Renal cortex interstitium (tissue), 11 donors: Measurements from ENCODE around the gene TPK1. TPM values are rescaled to one million over a fixed set of nuclear protein-coding genes. Genes with fewer than 3 reads are reported as not detected.
"Not testable (repeated sequence)": the region's sequence is repeated elsewhere in the genome, so short reads cannot be mapped to it uniquely, and the experiment has no call there.

Experiments used
- DNase-seq, 11 donors: peaks; one replicate each; pipeline ENCODE4 v3.0.0-alpha.2; 2013; ENCODE audit warnings: low read depth in 9 of 11, low spot score in 4 of 11; ENCODE audit errors: extremely low read depth in 1 of 11
- polyA plus RNA-seq, 3 donors: library from polyadenylated mRNA; unstranded; fragments of 120-200 nt; gene quantifications; one replicate each; pipeline ENCODE4 v1.2.1, GENCODE V29; 2013; ENCODE audit not compliant: insufficient read length in 3 of 3

The TPK1 gene
- polyA plus RNA-seq, 3 donors: 8.6 to 9.9 (median 8.9) TPM

DNA sequence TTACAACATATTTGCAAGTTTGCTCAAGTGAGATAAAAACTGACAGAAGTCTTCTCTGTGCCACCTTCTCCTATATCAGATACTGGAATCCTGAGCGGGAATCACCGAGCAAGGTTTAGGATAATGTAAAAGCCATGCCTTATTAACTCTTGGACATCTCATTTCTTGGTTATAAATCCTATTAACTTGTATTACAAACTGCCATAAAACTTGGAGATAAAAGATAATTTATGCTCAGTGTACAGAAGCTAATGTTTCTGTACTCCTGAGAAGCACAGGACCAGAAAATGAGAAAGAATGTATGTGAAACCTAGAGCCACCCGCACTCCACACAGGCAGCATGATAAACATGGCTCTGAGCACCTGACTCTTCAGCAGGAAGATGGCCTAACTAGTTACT is 251.1 kb downstream of the TPK1 start:
- peak in 9 of 11 donors; percentile 16 to 77 (median 41) for DNase-seq

DNA sequence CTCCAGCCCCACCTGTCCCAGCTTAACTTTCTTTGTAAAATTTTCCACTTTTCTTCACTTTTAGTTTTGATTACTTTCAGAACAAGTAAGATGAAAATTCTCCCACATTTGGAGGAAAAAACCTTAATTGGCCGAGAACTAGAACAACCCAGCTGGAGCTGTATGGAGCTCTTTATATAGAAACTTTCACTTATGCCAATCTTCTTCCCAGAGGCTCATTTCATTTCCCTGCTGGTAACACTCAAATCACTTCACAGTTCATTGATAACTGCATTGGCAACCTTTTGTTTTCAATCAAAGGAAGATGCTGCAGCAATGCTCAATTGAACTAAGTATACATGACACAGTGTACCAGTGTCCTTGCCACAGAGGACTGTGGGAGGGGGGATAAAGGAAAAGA is 256.2 kb downstream of the TPK1 start:
- no peak for DNase-seq

DNA sequence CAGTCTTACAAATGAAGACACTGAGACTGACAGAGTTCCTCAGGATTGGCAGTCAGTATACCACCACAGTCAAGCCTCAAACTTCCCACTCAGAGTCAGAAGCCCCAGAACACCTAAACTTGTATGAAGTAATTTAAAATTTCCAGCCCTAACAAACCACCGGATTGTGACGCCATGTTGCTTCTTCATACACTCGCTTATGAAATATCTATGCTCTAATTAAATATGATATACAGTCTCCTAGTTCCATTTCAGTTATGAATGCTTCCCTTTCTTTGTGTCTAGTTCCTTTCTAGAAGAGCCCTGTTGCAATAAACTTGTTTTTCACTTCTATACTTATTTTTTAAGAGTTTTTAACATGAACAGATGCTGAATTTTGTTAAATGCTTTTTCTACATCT is 260.4 kb downstream of the TPK1 start:
- DNase-seq: no peak

DNA sequence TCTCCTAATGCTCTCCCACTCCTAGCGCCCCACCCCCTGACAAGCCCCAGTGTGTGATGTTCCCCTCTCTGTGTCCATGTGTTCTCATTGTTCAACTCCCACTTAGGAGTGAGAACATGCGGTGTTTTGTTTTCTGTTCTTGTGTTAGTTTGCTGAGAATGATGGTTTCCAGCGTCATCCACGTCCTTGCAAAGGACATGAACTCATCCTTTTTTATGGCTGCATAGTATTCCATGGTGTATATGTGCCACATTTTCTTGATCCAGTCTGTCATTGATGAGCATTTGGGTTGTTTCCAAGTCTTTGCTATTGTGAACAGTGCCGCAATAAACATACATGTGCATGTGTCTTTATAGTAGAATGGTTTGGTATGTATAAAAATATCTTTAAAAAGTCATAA is 261.1 kb downstream of the TPK1 start:
- DNase-seq: not testable (repeated sequence)

DNA sequence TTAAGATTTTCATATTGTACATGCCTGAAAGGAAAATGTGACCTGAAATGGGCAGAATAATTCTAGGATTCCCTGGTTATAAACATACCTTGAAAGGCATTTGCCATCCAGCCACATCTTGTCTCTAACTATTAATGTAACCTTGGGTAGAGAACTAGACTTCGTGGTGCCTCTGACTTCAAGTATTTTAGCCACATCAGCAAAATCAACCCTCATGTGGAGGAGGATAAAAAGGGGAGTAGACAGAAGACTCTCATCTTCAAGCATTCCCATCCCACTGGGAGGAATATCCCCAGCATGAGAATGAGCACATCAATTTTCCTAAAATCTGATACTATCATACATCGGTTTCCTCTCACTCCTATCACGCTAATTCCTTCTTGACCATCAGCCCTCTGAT is 267.6 kb downstream of the TPK1 start:
- no peak for DNase-seq

DNA sequence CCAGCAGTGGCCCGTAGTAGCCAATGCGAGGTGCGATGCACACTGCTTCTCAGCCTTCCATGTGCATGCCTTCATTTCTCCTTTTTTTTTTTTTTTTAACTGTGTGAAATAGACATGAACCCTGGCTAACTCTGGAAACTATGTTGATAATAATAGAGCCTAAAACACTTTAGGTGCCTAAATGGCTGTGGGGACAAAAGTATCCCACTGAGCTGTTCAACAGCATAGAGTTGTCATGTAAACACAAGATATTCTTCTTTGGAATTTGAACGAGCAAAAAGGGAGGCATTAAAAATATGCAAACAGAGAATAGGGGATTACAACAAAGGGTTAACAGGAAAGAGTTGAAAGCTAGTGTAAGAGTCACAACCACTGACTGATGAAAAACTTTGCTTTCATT is 270.3 kb downstream of the TPK1 start:
- DNase-seq: no peak

DNA sequence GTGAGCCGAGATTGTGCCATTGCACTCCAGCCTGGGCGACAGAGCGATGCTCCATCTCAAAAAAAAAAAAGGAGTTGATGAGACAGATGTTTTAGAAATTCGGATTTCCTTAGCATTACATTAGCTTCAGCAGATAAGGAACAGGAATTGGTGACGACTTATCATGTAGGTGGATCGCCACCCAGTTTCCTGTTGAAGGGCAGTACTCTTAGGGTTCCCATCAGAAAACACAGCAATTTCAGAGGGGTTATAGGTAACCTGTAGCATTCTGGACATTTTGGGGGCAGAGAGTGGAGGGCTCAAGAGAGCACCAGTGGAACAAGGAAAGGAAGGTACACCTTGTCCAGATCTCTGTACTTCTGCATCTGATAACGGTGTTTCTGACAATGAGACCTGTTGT is 286.0 kb downstream of the TPK1 start:
- DNase-seq: no peak

DNA sequence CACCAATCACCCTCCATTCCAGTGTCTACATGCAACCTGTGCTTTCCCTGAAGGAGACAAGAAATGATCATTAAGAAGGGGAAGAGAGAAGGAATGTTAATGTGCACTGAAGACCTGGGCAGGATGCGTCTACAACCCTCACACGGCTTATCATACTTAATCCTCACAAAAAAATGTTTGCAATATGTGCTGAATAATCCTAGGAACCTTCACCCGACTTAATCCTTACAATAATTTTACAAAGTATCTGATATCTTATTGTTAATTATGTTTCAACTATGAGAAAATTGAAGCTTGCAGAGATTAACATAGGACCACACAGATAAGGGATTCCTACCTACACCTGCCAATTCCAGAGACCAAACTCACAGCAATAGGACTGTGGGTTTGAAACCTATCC is 287.3 kb downstream of the TPK1 start:
- DNase-seq: no peak

DNA sequence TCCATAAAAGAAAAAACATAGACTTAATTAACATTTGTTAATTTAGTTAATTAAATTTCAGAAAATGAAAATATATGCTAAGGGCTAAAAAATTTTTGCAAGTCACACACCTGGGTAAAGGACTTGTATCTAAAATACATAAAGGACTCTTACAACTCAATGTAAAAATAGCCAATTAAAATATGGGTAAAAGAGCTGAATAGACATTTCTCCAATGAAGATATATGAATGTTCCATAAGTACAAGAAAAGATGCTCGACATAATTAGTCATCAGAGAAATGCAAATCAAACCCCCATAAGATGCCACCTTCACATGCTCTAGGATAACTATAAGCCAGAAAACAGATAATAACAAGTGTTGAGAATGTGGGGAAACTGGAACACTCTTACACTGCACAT is 288.0 kb downstream of the TPK1 start:
- no peak for DNase-seq

DNA sequence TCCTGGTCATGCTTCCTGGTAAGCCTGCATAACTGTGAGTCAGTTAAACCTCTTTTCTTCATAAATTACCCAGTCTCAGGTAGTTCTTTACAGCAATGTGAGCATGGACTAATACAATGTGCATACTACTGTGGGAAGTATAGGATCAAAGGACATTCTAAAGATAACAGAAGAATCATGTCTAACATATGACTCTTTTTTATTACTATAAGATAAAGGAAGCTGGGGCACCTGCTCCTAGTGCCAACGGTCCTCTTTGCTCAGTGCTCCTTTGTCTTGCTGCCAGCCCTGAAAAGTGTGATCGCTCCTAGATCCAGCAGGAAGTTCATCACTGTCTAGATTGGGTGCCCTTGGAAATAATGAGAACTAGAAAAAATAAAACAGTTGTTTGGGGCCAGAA is 289.1 kb downstream of the TPK1 start:
- no peak for DNase-seq

DNA sequence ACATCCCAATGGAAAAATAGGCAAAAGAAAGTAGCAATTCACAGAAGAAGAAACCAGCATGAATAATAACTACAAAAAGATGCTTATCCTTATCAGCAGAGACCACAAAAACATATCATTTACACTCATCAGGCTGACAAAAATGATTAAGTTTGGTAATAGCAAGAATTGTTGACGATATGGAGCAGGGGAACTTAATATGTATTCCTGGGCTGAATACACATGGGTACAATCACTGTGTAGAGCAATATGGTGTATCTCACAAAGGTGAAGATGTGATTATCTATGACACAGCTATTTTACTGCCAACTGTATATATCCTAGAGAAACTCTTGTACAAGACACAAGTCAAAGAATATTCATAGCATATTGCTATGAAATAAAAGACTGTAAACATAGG is 290.5 kb downstream of the TPK1 start:
- no peak for DNase-seq

DNA sequence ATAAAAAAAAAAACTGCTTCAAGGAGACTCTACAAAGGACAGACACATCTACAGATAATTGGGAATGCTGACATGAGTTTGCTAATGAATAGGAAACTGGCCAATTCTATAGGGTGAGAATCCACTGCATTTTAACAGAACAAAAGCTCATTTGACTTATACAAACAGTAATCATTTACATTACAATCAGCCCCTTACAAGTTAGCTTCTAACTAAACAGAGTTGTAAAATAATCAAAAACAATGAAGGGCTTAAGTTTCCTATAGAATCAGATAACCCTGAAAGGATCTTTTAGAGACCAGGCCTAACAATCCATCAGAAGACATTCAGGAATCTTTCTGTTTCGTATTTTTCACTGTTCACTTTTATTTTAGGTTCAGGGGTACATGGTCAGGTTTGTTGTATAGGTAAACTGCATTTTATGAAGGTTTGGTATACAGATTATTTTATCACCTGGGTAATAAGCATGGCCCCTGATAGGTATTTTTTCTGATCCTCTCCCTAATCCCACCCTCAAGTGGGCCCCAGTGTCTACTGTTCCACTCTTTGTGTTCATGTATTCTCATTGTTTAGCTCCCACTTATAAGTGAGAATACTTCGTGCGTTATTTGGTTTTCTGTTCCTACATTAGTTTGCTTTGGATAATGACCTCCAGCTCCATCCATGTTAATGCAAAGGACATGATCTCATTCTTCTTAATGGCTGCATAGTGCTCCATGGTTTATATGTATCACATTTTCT is 301.0 kb downstream of the TPK1 start:
- DNase-seq: no peak

DNA sequence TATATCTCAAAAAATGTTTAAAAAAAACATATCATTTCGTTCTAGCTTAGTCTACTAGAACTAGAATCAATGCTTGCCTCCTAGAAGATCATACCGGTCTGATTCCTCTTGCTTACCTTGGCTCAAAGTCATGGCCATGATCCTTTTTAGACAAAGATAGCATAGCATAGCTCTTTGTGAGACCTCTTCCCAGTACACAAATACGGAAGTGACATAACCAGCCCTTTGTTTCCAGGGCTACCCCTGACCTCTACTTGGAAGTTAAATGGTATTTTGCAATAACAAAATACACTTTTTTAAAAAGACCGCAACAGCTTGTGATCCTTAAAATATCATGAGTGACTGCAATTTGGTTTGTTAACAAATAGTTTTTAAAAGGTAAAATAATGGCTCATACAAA is 301.7 kb downstream of the TPK1 start:
- DNase-seq: no peak

DNA sequence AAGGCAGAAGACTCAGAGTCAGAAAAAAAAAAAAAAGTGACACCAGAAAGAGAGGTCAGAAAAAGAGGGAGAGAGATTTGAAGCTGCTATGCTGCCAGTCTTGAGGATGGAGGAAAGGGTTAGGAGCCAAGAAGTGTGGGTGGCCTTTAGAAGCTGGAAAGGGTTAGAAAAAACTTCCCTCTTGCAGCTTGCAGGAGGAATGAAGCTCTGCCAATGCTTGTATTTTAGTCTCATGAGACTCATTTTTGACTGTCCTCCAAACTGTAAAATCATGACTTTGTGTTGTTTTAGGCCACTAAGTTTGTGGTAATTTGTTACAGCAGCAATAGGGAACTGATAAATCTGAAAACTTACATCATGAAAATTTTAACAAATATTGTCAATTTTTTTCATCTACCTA is 304.7 kb downstream of the TPK1 start:
- DNase-seq: no peak

DNA sequence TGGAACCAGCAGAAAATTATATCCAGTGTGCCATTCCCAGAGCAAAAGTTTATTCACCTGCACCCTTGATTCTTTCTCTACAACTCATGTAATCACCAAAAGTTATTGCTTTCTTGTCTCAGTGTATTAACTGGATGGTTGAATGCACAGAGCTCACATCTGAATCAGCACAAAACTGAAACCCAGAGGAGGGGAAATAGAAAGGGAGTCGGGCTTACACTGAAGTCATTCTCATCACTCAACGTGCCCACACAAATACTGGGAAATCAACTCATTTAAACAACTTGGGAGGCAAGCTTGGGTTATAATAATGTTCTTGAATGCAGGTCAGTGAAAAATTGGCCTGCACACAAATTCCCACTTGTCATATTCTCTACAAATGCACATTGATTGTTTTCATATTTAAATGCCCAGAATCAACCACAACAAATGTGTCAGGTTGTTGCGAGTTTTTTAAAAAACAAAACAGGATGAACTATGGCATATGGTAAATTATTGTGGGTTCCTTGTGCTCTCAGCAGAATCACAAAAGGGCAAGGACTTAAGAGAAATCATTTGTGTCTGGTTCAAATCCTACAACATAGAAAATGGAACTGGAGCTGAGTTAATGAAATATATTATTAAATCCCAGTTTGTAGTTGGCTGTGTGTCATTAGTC is 306.5 kb downstream of the TPK1 start:
- no peak for DNase-seq

DNA sequence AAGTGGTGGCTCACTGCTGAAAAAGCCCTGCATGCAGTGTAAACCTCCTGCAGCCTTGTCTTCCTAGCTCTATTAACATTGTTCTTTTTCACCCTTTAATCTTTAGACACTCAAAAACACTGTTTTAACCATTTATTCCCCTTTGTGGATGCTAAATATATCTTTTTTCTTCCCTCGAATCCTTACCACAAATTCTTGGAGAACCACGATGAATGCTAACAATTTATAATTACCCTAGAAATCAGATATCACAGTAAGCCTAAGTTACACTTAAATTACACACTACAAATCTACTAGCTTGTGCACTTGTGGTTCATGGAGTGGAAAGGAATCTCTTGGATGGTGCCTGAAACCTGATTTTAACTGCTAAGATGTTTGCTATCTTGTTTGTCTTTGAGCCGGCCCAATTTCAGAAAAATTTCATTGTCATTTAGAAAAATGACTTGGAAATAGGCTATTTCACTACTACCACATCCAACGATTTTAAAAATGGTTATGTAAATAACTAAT is 307.3 kb downstream of the TPK1 start:
- DNase-seq: no peak

DNA sequence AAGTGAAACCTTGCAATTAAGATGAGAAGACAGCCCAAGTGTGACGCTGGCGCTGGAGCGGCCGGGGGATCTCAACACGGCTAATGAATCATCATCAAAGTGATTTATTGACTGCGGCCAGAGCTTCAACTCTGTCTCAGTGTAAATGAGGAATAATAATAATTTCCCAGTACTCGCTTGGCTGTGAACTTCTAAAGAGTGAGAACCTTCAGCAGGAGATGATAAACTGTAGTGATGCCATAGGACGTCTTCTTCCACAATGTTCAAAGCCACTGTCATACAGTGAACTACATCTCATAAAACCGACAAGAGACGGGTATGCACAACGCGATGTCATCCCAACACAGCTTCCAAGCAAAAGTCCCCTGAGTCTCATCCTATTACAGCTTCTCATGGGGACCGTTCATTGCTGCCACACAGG is 308.8 kb downstream of the TPK1 start:
- DNase-seq: peak; percentile 45 to 82 (median 70)

DNA sequence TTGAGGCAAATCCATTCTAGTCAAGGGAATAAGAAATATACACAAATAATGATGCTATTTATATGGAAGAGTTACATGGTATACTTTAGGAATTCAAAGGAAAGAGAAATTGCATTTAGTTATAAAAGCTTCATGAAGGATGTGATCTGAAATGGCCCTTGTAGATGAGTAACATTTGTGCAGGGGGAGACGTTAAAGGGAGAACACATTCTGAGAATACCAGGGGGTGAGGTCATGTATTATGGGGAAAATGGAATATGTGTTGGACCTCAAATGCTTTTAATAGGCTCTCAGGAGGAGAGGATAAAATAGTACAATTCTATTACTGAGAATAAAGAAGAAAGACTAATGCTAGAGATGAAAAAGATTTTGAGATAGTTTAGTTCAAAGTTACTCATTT is 309.9 kb downstream of the TPK1 start:
- no peak for DNase-seq

DNA sequence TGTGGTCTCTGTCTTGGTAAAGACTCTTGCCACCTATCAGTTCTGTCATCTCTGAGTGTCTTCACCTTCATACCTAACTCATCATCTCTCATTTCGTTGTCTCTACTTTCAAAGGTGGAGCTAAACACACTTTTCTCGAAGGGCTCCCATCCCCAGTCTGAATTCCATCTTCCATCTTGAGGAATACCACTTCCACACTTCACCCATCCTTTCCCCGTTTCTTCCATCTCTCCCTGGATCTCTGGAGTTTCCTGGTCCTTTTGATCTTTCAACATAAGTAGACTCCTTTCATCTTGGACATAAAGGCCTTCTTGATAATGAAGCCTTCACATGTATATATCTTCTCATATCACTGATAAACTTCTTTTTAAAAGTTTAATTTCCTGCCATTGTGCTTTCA is 311.6 kb downstream of the TPK1 start:
- DNase-seq: no peak

DNA sequence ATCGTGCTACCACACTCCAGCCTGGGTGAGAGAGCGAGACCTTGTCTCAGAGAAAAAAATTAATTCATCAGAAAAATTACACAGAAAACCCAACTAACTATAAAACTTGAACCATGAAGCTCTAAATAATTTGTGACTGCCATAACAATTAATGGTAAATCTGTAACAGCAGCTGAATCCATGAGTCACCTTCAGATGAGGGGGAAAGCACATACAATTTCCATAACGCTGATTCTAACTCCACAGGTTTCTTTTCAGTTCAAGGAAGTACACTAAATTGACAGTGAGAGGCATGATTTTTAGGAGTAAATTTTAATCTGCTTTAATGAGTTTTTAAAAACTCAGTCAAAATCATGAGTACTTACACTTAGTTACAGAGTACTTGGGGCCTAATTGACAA is 312.2 kb downstream of the TPK1 start:
- DNase-seq: no peak

DNA sequence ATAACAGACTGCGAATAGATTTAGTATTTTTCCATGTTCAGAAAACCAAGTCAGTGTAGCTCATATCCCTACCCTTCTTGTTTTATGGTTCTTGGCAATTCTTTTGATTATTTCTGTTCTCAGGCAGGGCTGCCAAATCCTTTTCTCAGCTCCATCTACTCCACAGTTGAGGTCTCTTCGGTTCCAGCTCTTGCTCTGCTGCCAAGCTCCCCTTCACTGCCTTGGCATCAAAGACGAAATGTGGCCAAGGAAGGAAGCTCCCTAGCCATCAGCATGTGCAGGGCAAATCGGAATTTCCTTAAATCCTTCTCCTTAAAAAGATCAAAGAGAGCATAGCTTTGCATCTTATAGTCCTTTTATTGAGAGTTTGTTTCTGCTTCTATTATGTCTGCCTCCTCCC is 315.9 kb downstream of the TPK1 start:
- no peak for DNase-seq
